ENCODE data around the gene GTF2IRD1.

Gene GTF2IRD1

DNA sequence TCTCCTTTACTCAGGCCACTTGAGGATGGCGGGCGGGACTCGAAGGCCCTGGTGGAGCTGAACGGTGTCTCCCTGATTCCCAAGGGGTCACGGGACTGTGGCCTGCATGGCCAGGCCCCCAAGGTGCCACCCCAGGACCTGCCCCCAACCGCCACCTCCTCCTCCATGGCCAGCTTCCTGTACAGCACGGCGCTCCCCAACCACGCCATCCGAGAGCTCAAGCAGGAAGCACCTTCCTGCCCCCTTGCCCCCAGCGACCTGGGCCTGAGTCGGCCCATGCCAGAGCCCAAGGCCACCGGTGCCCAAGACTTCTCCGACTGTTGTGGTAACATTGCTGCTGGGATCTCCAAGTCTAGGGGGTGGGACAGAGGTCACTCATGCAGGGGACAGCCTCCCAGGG is 65.7 kb downstream of the GTF2IRD1 start:
- DNase-seq (ENCODE audit: extremely low read depth, low read depth): no peak
- TF ChIP-seq, protein P1, sequence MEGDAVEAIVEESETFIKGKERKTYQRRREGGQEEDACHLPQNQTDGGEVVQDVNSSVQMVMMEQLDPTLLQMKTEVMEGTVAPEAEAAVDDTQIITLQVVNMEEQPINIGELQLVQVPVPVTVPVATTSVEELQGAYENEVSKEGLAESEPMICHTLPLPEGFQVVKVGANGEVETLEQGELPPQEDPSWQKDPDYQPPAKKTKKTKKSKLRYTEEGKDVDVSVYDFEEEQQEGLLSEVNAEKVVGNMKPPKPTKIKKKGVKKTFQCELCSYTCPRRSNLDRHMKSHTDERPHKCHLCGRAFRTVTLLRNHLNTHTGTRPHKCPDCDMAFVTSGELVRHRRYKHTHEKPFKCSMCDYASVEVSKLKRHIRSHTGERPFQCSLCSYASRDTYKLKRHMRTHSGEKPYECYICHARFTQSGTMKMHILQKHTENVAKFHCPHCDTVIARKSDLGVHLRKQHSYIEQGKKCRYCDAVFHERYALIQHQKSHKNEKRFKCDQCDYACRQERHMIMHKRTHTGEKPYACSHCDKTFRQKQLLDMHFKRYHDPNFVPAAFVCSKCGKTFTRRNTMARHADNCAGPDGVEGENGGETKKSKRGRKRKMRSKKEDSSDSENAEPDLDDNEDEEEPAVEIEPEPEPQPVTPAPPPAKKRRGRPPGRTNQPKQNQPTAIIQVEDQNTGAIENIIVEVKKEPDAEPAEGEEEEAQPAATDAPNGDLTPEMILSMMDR (IDR thresholded peaks at IDR 0.05; ENCODE audit: low read depth, low read length, missing control alignments): no peak
- no peak overlapping the region for H3K4me3 ChIP-seq (replicated peaks; ENCODE audit: low read depth, low read length)

DNA sequence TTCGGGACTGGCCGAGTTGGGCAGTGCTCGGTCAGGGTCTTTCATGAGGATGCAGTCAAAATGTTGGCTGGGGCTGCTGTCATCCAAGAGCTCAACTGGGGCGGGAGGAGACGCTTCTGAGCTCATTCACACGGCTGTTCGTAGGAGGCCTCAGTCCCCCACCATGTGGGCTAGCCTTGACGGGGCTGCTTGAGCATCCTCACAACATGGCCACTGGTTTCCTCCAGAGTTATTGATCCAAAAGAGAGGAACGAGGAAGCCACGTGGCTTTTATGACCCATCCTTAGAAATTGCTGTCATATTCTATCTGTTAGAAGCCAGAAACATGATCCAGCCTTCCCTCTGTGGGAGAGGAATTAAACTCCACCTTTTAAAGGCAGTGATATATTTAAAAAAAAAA is 68.1 kb downstream of the GTF2IRD1 start:
- TF ChIP-seq, protein P1 (IDR thresholded peaks at IDR 0.05; ENCODE audit: low read depth, low read length, missing control alignments): no peak
- no peak overlapping the region for H3K4me3 ChIP-seq (replicated peaks; ENCODE audit: low read depth, low read length)
- no peak for DNase-seq (ENCODE audit: extremely low read depth, low read depth)

DNA sequence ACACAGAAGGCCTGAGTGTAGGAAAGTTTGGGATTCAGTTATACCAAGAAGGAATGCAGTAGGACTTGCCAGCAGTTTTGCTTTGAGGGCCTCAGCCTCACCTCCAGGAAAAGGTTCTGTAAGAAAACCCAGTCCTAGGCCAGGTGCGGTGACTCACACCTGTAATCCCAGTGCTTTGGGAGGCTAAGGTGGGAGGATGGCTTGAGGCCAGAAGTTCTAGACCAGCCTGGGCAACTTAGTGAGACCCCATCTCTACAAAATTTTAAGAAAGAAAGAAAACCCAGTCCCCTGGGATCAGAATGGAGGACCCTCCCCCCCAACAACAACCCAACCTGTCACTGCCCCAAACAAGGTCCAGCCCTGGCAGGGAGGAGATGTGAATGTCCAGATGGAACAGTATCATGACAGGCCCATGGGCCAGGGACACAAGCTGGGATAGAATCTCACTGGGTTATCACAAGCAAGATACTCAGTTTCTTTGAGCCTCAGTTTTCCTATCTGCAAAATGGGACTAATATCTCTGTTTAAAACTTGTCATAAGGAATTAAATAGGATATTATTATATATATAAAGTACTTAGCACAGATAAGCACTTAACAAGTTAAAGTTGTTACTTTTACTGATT is 68.7 kb downstream of the GTF2IRD1 start:
- H3K4me3 ChIP-seq (replicated peaks; ENCODE audit: low read depth, low read length): no peak overlapping the region
- TF ChIP-seq, protein P1 (IDR thresholded peaks at IDR 0.05; ENCODE audit: low read depth, low read length, missing control alignments): no peak
- DNase-seq (ENCODE audit: extremely low read depth, low read depth): no peak

DNA sequence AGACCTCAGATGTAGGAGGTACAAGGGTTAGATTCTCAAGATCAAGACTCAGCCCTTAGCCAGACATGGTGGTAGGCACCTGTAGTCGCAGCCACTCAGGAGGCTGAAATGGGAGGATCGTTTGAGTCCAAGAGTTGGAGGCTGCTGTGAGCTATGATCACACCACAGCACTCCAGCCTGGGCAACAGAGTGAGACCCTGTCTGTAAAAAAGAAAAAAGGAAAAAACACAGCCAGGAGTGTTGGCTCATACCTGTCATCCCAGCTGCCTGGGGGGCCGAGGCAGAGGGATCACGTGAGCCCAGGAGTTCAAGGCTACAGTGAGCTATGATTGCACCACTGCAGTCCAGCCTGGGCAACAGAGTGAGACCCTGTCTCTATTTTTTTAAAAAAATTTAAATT is 69.3 kb downstream of the GTF2IRD1 start:
- DNase-seq (ENCODE audit: extremely low read depth, low read depth): no peak
- TF ChIP-seq, protein P1 (IDR thresholded peaks at IDR 0.05; ENCODE audit: low read depth, low read length, missing control alignments): no peak
- H3K4me3 ChIP-seq (replicated peaks; ENCODE audit: low read depth, low read length): no peak overlapping the region

DNA sequence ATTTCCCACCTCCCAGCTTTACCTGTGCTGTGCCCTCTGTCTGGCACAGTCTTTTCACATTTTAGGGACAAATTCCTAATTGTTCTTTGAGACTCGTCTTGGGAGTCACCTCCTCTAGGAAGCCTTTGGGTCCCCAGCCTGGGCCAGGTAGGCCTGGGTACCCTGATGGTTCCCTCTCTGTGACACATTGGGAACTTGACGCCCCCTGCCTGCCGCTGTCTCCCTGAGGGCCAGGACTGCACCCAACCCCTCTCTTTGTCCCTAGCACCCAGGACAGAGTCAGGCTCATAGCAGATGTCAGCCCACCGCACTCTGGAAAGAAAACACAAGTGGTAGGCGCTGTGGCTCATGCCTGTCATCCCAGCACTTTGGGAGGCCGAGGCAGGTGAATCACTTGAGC is 71.4 kb downstream of the GTF2IRD1 start:
- TF ChIP-seq, protein P1 (IDR thresholded peaks at IDR 0.05; ENCODE audit: low read depth, low read length, missing control alignments): no peak
- no peak for DNase-seq (ENCODE audit: extremely low read depth, low read depth)
- H3K4me3 ChIP-seq (replicated peaks; ENCODE audit: low read depth, low read length): no peak overlapping the region

DNA sequence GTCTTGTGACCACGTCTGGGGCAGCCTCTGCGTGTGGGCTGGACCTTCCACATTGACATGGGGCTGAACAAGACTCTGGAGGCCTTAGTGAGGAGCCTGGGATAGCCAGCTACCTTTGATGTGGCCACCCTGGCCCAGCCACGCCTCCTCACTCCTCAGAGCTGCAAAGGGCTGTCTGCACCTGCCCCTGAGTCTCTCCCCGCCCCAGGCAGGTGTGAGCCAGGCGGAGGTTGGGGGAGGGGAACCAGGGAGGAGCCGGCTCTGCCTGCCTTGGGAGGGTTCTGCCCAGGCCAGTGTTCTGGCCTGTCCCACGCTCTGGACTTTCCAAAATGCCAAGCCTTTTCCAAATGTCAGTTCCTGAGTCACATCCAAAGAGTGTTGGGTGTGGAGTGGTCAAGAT is 72.2 kb downstream of the GTF2IRD1 start:
- DNase-seq (ENCODE audit: extremely low read depth, low read depth): no peak
- H3K4me3 ChIP-seq (replicated peaks; ENCODE audit: low read depth, low read length): no peak overlapping the region
- TF ChIP-seq, protein P1 (IDR thresholded peaks at IDR 0.05; ENCODE audit: low read depth, low read length, missing control alignments): no peak

DNA sequence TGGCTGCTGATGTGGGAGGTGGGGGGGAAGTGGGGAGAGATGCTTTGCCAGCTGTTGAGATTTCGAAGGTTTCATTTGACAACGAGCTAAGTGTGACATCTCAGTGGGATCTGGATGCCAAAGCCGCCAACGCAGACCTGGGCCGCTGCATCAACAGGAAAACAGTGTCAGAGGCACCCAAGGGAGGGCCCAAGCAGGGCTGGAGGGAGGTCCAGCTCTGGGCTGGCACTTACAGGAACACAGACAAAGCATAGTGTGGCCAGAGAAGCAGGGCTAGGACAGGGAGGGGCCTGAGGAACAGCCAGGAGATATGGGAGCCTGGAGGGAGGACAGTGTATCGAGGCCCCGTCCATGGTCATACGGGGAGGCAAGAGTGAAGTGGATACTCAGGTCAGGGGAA is 73.1 kb downstream of the GTF2IRD1 start:
- TF ChIP-seq, protein P1 (IDR thresholded peaks at IDR 0.05; ENCODE audit: low read depth, low read length, missing control alignments): no peak
- H3K4me3 ChIP-seq (replicated peaks; ENCODE audit: low read depth, low read length): no peak overlapping the region
- no peak for DNase-seq (ENCODE audit: extremely low read depth, low read depth)
